Germinal center (tissue), 1 donor: ENCODE data around the gene MICAL3.
"Not testable (repeated sequence)": the region's sequence is repeated elsewhere in the genome, so short reads cannot be mapped to it uniquely, and the experiment has no call there.

ENCODE experiments used
- DNase-seq: peaks from one replicate; pipeline ENCODE4 v3.0.0; 2012; ENCODE audit warnings: mixed read lengths, low spot score

MICAL3 gene

GRCh38 chr22:18032455-18033101, 8.2 kb upstream of the MICAL3 start:
- no peak for DNase-seq

- no peak for DNase-seq
Observed at GRCh38 chr22:18031695-18032454, 7.5 kb upstream of the MICAL3 start.

- no peak for DNase-seq
Observed at GRCh38 chr22:18029686-18030267, 5.4 kb upstream of the MICAL3 start.

DNA sequence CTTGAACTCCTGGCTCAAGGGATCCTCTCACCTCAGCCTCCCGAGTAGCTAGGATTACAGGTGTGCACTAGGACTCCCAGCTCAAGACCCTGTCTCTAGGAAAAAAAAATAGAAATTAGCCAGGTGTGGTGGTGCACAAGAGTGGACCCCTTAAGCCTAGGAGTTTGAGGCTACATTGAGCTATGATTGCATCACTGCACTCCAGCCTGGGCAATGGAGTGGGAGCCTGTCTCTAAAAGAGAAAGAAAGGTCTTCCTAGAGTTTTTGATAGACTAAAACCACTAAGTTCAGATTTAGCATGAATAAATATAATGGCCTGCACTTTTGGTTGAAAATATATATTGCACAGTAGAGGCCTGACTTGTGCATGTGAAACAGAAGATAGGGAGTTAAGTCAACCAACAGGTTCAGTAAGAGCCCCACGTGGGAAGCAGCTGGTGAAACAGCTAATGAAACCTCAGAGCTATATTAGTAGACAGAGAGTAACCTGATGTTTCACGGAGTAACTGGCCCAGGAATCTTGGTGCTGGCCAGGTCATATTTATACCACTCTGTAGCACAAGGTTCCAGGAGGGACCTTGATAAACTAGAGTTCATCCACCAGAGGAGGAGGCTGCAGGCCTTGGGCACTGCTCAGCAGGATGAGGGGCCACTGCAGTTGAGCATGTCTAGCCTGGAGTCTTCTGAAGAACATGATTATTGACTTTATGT, 4.6 kb upstream of the MICAL3 start:
- DNase-seq, result no peak

GRCh38 chr22:18025898-18026297, 1.5 kb upstream of the MICAL3 start:
- DNase-seq, result not testable (repeated sequence)

- no peak for DNase-seq
Observed at GRCh38 chr22:18024956-18025720, 777 bp upstream of the MICAL3 start.

DNA sequence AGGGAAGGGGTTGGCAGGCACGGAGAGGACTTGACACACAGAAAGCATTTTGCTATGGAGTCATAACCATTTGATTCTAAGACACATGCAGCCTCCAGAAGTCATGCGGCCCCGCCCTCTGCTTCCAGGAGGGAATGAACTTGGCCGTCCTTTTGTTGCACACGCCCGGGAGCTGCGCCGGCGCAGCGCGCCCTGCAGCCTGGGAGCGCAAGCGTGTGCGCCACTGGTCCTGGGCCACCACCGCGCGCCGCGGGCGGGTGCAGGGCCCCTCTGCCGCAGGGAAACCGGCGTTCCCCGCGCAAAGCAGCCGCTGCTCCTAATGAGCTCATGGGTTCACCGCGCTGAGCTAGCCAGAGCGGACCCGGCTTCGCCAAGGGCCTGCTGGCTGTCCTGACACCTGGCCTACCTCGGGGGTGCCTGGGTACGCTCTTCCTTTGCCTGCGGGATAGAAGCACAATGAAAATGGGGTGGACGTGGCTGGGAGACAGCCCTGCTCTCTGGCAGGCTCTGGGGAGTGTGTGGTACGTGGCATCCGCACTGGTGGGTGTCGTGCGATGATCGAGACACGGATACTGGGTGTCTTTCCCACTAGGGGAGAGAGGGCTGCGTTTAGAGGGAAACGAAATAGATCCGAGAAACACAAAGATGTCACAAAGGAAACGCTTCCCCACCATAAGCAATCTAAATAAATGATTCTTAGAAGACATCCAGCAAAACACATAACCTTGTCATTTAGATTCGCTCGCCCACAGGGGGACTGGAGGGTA, 669 bp downstream of the MICAL3 start:
- DNase-seq, result peak; percentile 69

DNA sequence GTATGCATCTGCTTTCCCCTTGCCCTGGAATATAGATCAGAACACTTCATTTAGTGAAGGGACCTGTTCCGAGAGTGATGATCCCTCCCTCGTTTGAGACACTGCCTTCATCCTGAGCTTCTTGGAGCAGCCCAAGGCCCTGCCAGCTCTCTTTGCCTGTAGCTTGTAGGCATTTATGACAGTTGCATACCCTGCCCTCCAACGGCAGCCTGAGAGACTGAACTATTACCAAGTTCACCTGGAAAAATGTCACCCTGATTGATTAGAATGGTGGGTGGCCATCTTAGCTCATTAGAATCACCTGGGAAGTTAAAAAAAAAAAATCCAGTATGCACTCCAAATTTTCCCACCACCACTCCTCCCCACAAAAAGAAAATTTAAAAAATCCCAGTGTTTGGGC, 1.5 kb downstream of the MICAL3 start:
- no peak for DNase-seq

DNA sequence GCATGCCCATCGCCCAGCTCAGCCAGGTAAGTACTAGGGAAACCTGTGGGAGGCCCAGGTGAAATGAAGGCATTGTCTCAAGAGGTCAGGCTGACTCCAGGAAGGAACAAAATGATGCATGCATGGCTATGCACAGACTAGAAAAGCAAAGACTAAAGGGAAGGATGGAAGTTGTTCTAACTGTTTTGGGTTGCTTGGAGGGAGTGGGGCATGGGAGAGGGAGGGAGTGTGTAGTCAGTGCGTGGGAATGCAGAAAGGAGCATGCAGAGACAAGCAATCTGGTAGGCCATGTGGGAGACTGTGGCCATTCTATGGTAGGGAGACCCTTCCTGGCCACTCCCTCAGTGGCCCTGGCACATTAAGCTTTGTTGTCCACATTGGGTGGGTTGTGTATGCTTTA, 2.9 kb downstream of the MICAL3 start:
- DNase-seq, result no peak

DNA sequence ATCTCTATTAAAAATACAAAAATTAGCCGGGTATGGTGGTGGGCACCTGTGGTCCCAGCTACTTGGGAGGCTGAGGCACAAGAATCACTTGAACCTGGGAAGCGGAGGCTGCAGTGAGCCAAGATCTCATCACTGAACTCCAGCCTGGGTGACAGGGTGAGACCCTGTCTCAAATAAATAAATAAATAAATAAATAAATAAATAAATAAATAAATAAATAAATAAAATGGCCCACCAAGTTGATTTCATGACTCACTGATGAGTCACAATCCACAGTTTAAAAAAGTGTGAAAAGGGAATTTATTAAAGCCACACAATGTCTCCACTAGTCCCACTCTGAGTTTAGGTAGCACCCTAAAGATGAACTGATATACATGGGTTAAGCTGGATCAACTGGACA, 3.6 kb downstream of the MICAL3 start:
- not testable (repeated sequence) for DNase-seq

- DNase-seq, result no peak
Observed at GRCh38 chr22:18013947-18014346, 10.4 kb downstream of the MICAL3 start.

GRCh38 chr22:18013436-18013835, 10.9 kb downstream of the MICAL3 start:
- DNase-seq, result no peak

GRCh38 chr22:18012531-18012930, 11.8 kb downstream of the MICAL3 start:
- DNase-seq, result no peak

DNA sequence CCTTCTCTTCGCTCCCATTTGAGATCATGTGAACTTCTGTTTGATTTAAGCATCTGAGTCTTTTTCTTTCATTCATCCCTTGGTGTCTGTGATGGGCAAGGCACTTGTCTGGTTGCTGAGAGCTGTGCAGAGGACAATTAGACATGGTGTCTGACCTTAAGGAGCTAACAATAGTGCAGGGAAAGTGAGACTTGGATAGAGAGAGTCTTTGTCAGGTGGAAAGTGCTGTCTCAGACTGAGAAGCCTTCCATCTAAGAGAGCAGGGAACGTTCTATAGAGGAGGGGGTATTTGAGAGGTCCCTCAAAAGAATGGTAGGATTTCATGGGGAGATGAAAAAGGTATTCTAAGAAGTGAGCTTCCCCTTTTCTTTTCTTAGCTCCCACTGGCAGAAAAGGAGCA, 14.1 kb downstream of the MICAL3 start:
- DNase-seq, result no peak

DNA sequence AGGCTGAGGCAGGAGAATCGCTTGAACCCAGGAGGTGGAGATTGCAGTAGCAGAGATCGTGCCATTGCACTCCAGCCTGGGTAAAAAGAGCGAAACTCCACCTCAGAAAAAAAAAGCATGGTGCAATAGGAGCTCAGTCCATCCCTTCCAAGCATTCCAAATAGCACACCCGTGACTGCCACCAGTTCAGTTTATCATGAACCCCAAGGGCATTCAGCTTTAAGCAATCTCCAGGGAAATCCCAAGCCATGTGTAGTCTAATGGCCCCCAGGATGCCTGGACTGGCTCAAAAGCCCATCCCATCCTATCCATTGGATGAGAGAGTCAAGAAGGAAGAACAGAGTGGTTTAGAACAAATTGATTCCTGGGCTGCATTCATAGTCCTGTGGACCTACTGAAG, 16.2 kb downstream of the MICAL3 start:
- no peak for DNase-seq

DNA sequence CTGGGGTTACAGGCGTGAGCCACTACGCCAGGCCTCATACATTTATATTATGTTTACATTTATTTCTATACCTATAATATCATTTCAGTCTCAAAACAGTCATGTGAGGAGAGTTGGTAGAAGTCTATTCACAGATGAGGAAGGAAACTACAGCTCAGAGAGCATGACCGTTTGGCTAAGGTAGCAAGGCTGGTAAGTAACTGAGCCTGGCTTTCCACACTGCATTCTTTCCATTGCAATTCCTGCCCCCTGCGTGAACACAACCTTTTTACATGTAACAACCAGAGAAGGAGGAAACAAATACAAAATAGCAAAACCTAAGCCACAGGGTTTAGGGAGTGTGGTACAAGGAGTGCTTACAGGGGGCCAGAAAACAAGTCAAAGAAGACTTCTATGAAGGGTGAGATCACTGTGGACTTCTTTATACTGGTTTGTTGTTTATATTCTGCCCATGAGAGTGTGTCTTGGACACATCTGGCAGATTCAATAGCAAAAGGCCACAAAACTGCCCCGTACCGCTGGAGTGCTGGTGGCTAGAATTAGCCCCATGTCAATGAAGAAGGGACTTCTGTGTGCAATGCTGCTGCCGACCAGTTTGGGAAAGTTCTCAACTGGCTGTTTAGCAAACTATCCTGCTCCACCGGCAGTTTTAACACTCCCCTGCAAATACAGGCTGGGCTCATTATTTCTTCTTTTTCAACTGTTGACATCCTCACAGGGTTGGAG, 19.0 kb downstream of the MICAL3 start:
- DNase-seq, result peak; percentile 64

DNA sequence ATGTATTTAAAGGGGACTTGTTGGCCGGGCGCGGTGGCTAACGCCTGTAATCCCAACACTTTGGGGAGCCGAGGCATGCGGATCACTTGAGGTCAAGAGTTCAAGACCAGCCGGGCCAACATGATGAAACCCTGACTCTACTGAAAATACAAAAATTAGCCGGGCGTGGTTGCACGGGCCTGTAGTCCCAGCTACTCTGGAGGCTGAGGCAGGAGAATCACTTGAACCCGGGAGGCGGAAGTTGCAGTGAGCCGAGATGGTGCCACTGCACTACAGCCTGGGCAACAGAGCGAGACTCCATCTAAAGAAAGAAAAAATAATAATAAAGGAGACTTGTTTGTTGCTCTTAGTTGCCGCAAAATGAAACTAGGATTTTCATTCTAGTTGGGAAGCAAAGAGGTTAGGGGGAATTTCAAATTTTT, 22.5 kb downstream of the MICAL3 start:
- DNase-seq, result not testable (repeated sequence)

DNA sequence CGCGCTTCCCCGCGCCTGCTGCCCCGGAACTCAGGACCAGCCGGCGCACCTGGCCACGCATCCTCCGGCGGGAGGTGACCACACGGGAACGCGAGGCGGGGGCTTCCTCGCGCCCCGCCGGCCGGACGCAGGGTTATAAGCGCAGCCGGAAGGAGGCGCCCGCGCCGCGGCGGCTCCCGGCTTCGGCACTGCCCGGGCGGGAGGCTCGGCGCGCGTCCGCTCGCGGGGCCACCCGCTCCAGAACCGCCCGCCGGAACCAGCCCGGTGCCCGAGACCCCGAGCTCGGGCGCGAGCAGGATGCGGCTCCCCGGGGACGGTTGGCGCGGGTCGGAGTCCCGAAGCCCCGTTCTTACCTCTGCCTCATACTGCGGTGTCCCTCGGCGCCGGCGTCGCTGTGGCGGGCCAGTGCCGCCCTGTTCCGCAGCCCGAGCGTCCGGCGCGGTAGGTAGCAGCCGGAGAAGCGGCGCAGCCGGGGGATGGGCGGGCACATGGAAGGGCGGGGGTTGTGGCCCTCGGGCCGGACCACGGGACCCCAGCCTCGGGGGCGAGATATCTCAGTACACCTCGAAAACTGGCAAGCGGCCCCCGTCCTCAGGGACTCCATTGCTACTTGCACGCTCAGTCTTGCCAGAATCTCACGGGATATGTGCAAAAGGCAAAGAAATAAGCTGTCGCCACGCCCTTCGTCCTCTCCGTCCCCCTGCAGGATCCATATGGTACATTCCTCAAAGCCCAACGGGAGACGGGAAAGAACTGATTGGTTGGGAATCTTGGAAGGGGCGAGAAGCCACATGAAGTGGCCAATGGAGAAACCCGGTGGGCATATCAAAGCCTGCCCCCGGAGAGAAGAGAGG, 23.1 kb downstream of the MICAL3 start:
- peak; percentile 98 for DNase-seq

DNA sequence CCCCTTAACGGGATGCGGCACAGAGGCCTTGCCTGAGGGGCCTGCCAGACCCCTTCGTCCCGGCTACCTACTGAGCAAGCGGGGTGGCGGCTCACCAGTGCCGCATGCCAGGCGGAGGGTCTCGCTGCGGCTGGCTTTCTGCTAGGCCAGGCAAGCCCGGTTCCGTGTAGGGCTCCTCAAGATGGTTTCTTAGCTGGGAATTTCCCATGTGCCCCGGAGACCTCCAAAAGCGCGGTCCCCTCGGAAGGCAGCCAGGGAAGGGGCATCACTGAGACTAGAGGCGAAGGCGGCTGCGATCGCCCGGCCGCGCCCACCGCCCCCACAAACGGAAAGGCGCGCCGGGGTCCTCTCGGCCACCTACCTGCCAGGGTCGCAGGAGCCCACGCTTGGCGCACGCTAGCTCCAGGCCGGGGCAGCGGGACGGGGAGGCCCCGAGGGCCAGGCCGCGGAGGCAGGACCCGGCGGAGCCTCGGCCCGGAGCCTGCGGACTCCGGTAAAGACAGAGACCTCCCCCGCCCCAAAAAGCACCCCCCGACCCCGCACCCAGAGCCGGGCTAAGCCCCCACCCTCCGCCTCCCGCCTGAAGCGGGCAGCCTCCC, 23.8 kb downstream of the MICAL3 start:
- peak; percentile 18 for DNase-seq
